Epithelial cell of esophagus (primary cell): ENCODE measurements around the gene CUL7.
"Not testable (repeated sequence)": the region's sequence is repeated elsewhere in the genome, so short reads cannot be mapped to it uniquely, and the experiment has no call there.

Experiments used
- DNase-seq: peaks from one replicate; pipeline ENCODE4 v3.0.0; 2010; ENCODE audit warnings: low read depth
- H3K4me3 ChIP-seq: 2 replicates; pipeline ENCODE4 v1.5.1; 2011; ENCODE audit warnings: mild to moderate bottlenecking, low read length, control low read depth
- CTCF ChIP-seq: IDR thresholded peaks from 2 replicates; pipeline ENCODE4 v1.5.1; 2011; ENCODE audit warnings: low read depth, mild to moderate bottlenecking, low read length, control low read depth, inconsistent platforms; ENCODE audit not compliant: insufficient read depth; ENCODE audit errors: missing control alignments

Gene CUL7

GRCh38 chr6:43089467-43089866 lies 35.8 kb upstream of the CUL7 start:
- TF ChIP-seq CTCF: no peak
- DNase-seq: no peak
- no peak overlapping the region for H3K4me3 ChIP-seq

DNA sequence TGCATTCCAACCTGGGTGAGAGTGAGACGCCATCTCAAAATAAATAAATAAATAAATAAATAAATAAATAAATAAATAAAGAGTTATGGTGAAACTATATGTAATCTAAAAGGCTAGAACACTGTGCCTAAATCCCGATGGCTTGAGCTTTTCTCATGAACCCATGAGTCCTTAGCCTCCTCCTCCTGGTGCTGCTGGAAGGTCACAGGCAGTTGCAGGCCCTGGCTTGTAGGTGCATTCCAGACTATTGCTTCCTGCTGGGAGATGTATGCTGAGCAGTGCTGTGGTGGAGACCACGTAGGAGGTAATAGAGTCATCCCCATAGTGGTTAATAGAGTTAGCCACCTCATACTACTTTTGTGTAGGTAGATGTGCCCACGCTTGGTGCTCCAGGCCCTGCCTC lies 35.0 kb upstream of the CUL7 start:
- peak; percentile 97 for DNase-seq
- no peak for TF ChIP-seq CTCF
- H3K4me3 ChIP-seq: no peak overlapping the region

- DNase-seq: no peak
- TF ChIP-seq CTCF: no peak
- no peak overlapping the region for H3K4me3 ChIP-seq
These were observed 32.5 kb upstream of the CUL7 start for GRCh38 chr6:43086022-43086658.

- no peak overlapping the region for H3K4me3 ChIP-seq
- DNase-seq: no peak
- no peak for TF ChIP-seq CTCF
These were observed 29.4 kb upstream of the CUL7 start for GRCh38 chr6:43082806-43083655.

GRCh38 chr6:43081922-43082321 lies 28.3 kb upstream of the CUL7 start:
- DNase-seq, H3K4me3 ChIP-seq: not testable (repeated sequence)

GRCh38 chr6:43081043-43081442 lies 27.4 kb upstream of the CUL7 start:
- no peak for DNase-seq
- H3K4me3 ChIP-seq: no peak overlapping the region
- no peak for TF ChIP-seq CTCF

- no peak overlapping the region for H3K4me3 ChIP-seq
- TF ChIP-seq CTCF: no peak
- DNase-seq: no peak
These were observed 25.0 kb upstream of the CUL7 start for GRCh38 chr6:43078691-43079090.
